Neural cell (in vitro differentiated cells): ENCODE data around the gene CNTNAP2. TPM values are rescaled to one million over a fixed set of nuclear protein-coding genes. Genes with fewer than 3 reads are reported as not detected.

Source experiments
- H2AFZ ChIP-seq: fragments of 200-600, 300-800 bp; sonication (generic), shearing (Covaris generic); 2 replicates; pipeline ENCODE4 v1.6.0; 2014; ENCODE audit warnings: low read depth, mild to moderate bottlenecking, antibody characterized with exemption, low read length, moderate library complexity
- H3F3A ChIP-seq: fragments of 200-600 bp; shearing (Covaris generic); 2 replicates; pipeline ENCODE4 v1.6.1; 2016; ENCODE audit warnings: mild to moderate bottlenecking, moderate library complexity, mixed read lengths, antibody characterized with exemption, low read length; ENCODE audit not compliant: insufficient read depth, poor library complexity, severe bottlenecking
- H3K27ac ChIP-seq: fragments of 200-600, 300-800 bp; sonication (generic), shearing (Covaris generic); 2 replicates; pipeline ENCODE4 v1.5.1; 2014; ENCODE audit warnings: mild to moderate bottlenecking, low read length, moderate library complexity
- H3K27me3 ChIP-seq: fragments of 300-800, 200-600 bp; sonication (generic), shearing (Covaris generic); 2 replicates; pipeline ENCODE4 v1.6.0; 2014; ENCODE audit warnings: mild to moderate bottlenecking, low read depth, low read length, moderate library complexity; ENCODE audit not compliant: insufficient read depth
- H3K36me3 ChIP-seq: fragments of 300-800, 200-600 bp; sonication (generic), shearing (Covaris generic); 2 replicates; pipeline ENCODE4 v1.5.1; 2014; ENCODE audit warnings: mild to moderate bottlenecking, antibody characterized with exemption, low read length, moderate library complexity; ENCODE audit not compliant: insufficient read depth
- H3K4me2 ChIP-seq: fragments of 300-800, 200-600 bp; sonication (generic), shearing (Covaris generic); 2 replicates; pipeline ENCODE4 v1.6.0; 2014; ENCODE audit warnings: mild to moderate bottlenecking, low read length
- H3K4me3 ChIP-seq: fragments of 300-800, 200-600 bp; sonication (generic), shearing (Covaris generic); 2 replicates; pipeline ENCODE4 v1.5.1; 2014; ENCODE audit warnings: mild to moderate bottlenecking, low read length, moderate library complexity
- H3K79me2 ChIP-seq: fragments of 200-600 bp; shearing (Covaris generic); replicated peaks from 2 replicates; pipeline ENCODE4 v1.6.0; 2014; ENCODE audit warnings: mild to moderate bottlenecking, low read length, moderate library complexity; ENCODE audit not compliant: insufficient read depth
- H3K9ac ChIP-seq: fragments of 300-800, 200-600 bp; sonication (generic), shearing (Covaris generic); 2 replicates; pipeline ENCODE4 v1.6.1; 2016; ENCODE audit warnings: mild to moderate bottlenecking, low read length, mixed read lengths
- H3K9me2 ChIP-seq: fragments of 200-600 bp; shearing (Covaris generic); 2 replicates; pipeline ENCODE4 v1.6.1; 2016; ENCODE audit warnings: mild to moderate bottlenecking, low read length, mixed read lengths; ENCODE audit not compliant: insufficient read depth
- H3K9me3 ChIP-seq: fragments of 200-600, 300-800 bp; sonication (generic), shearing (Covaris generic); 2 replicates; pipeline ENCODE4 v1.6.1; 2016; ENCODE audit warnings: mild to moderate bottlenecking, mixed run types, low read length, moderate library complexity, mixed read lengths
- H4K20me1 ChIP-seq: fragments of 200-600 bp; shearing (Covaris generic); 2 replicates; pipeline ENCODE4 v1.6.1; 2016; ENCODE audit warnings: mild to moderate bottlenecking, mixed run types; ENCODE audit not compliant: insufficient read depth
- CTCF ChIP-seq: fragments of 450-650 bp; IDR thresholded peaks from 2 replicates; pipeline ENCODE4 v1.5.1; 2014; ENCODE audit warnings: antibody characterized with exemption, mild to moderate bottlenecking, moderate library complexity; ENCODE audit not compliant: poor library complexity, severe bottlenecking
- EP300 ChIP-seq: fragments of 450-650 bp; conservative IDR thresholded peaks from 2 replicates; pipeline ENCODE4 v1.6.1; 2014; ENCODE audit warnings: antibody characterized with exemption, mild to moderate bottlenecking, moderate library complexity; ENCODE audit not compliant: poor library complexity, severe bottlenecking
- EZH2 ChIP-seq: fragments of 200-600, 300-800 bp; shearing (Covaris generic), sonication (generic); IDR thresholded peaks from 2 replicates; pipeline ENCODE4 v1.6.1; 2014; ENCODE audit warnings: antibody characterized with exemption, low read length, borderline replicate concordance, mild to moderate bottlenecking; ENCODE audit not compliant: insufficient read depth, poor library complexity, severe bottlenecking
- MXI1 ChIP-seq: fragments of 450-650 bp; conservative IDR thresholded peaks from 2 replicates; pipeline ENCODE4 v1.6.1; 2014; ENCODE audit warnings: antibody characterized with exemption, mild to moderate bottlenecking; ENCODE audit not compliant: poor library complexity, severe bottlenecking
- POLR2AphosphoS5 ChIP-seq: IDR thresholded peaks from 2 replicates; pipeline ENCODE4 v1.6.1; 2012
- RAD21 ChIP-seq: fragments of 450-650 bp; conservative IDR thresholded peaks from 2 replicates; pipeline ENCODE4 v1.6.1; 2014; ENCODE audit warnings: antibody characterized with exemption, mild to moderate bottlenecking, moderate library complexity
- REST ChIP-seq: IDR thresholded peaks from 2 replicates; pipeline ENCODE4 v1.6.1; 2012; ENCODE audit warnings: borderline replicate concordance
- SMC3 ChIP-seq: fragments of 450-650 bp; conservative IDR thresholded peaks from 2 replicates; pipeline ENCODE4 v1.6.1; 2014; ENCODE audit warnings: antibody characterized with exemption, mild to moderate bottlenecking, moderate library complexity; ENCODE audit not compliant: poor library complexity
- TAF1 ChIP-seq: IDR thresholded peaks from 2 replicates; pipeline ENCODE4 v1.6.1; 2012; ENCODE audit warnings: low read depth
- polyA plus RNA-seq: library from polyadenylated mRNA; depleted of rRNA; stranded (reverse); fragments of >200 nt; gene quantifications from 2 replicates; pipeline ENCODE4 v1.2.3, GENCODE V29; 2014

CNTNAP2 gene
- polyA plus RNA-seq, 1 donor from 2014 or later: 276 TPM

GRCh38 chr7:146539836-146540235 is 423.2 kb downstream of the CNTNAP2 start:
- Histone ChIP-seq H3K9ac (no peak overlapping the region), H3F3A (no peaks in the 10 kb centered on the region), H3K9me3 (no peaks in the 10 kb centered on the region), H2AFZ (no peak overlapping the region), H4K20me1 (no peaks in the 10 kb centered on the region), H3K27me3 (no peaks in the 10 kb centered on the region), H3K9me2 (no peaks in the 10 kb centered on the region), H3K4me3 (no peak overlapping the region), H3K36me3 (no peaks in the 10 kb centered on the region), H3K27ac (no peak overlapping the region), H3K79me2 (no peaks in the 10 kb centered on the region), H3K4me2 (no peak overlapping the region)
- TF ChIP-seq RAD21 (no peak), TAF1 (no peak), SMC3 (no peak), EP300 (no peak), CTCF (no peak), MXI1 (no peak), REST (no peak), EZH2 (no peak), POLR2AphosphoS5 (no peak)

GRCh38 chr7:146542101-146542500 is 425.5 kb downstream of the CNTNAP2 start:
- no peaks in the 10 kb centered on the region for H3K9me3 ChIP-seq
- no peak overlapping the region for H3K27ac ChIP-seq
- no peak overlapping the region for H2AFZ ChIP-seq
- H3K36me3 ChIP-seq: no peaks in the 10 kb centered on the region
- no peaks in the 10 kb centered on the region for H3K27me3 ChIP-seq
- H3K4me3 ChIP-seq: no peak overlapping the region
- no peaks in the 10 kb centered on the region for H4K20me1 ChIP-seq
- TF ChIP-seq SMC3 (no peak), MXI1 (no peak), EP300 (no peak), RAD21 (no peak), EZH2 (no peak), CTCF (no peak), REST (no peak), TAF1 (no peak), POLR2AphosphoS5 (no peak)
- H3K79me2 ChIP-seq: no peaks in the 10 kb centered on the region
- H3F3A ChIP-seq: no peaks in the 10 kb centered on the region
- H3K9ac ChIP-seq: no peak overlapping the region
- H3K9me2 ChIP-seq: no peaks in the 10 kb centered on the region
- H3K4me2 ChIP-seq: no peak overlapping the region
